T-cell (primary cell): ENCODE data around the gene PNMA1. TPM values are rescaled to one million over a fixed set of nuclear protein-coding genes. Genes with fewer than 3 reads are reported as not detected.

Experiments
- ATAC-seq, 4 experiments: fragments of 200-7000 bp in 3 of 4; fragments of 150-1000 bp in 1 of 4; cut with Tn5 transposase; replicated peaks in 1 of 4; 1 replicate in 3 of 4; 2 replicates in 1 of 4; pipeline ENCODE4 v1.10.0; 2021; ENCODE audit warnings: moderate library complexity in 3 of 4, mild to moderate bottlenecking in 2 of 4, moderate number of reproducible peaks in 1 of 4
- CTCF ChIA-PET, 2 donors: fragments of 300-600 bp; sonication (Branson Sonifier 250); formaldehyde crosslinking; loops; one replicate each; lab custom pipeline; 2022; ENCODE audit warnings: antibody characterized with exemption in 2 of 2; lab: Charles Lee
- POLR2A ChIA-PET, 2 donors: fragments of 300-600 bp; sonication (Branson Sonifier 250); formaldehyde crosslinking; loops; one replicate each; lab custom pipeline; 2022; ENCODE audit warnings: antibody characterized with exemption in 2 of 2; lab: Charles Lee
- DNase-seq, 35 experiments: peaks; one replicate each; pipeline versions ENCODE4 v3.0.0 to v3.0.0-alpha.2; 2013 to 2023
- H3K27ac ChIP-seq: one replicate; pipeline ENCODE4 v1.5.1; 2013; ENCODE audit warnings: low read length
- H3K27me3 ChIP-seq, 2 experiments: replicated peaks in 1 of 2; 1 replicate in 1 of 2; 2 replicates in 1 of 2; pipeline versions ENCODE4 v1.6.1 to v1.7.0; 2013; ENCODE audit warnings: low read length in 1 of 2, mixed read lengths in 1 of 2; ENCODE audit not compliant: control insufficient read depth in 2 of 2, insufficient read depth in 2 of 2; ENCODE audit errors: extremely low read depth in 1 of 2
- H3K36me3 ChIP-seq, 2 donors: 1 replicate in 1 of 2; 2 replicates in 1 of 2; pipeline versions ENCODE4 v1.6.1 to v1.7.0; 2013; ENCODE audit warnings: low read length in 1 of 2; ENCODE audit not compliant: control insufficient read depth in 2 of 2, insufficient read depth in 1 of 2; ENCODE audit errors: extremely low read depth in 1 of 2
- H3K4me1 ChIP-seq, 2 experiments: 1 replicate in 1 of 2; 2 replicates in 1 of 2; pipeline versions ENCODE4 v1.6.1 to v1.7.0; 2013; ENCODE audit warnings: low read length in 2 of 2, mixed read lengths in 1 of 2; ENCODE audit not compliant: insufficient read depth in 2 of 2, control insufficient read depth in 1 of 2; ENCODE audit errors: extremely low read depth in 1 of 2
- H3K4me3 ChIP-seq, 2 donors: 1 replicate in 1 of 2; 2 replicates in 1 of 2; pipeline versions ENCODE4 v1.5.1 to v1.7.0; 2013; ENCODE audit warnings: mild to moderate bottlenecking in 2 of 2, low read length in 1 of 2, moderate library complexity in 1 of 2; ENCODE audit not compliant: control insufficient read depth in 1 of 2; ENCODE audit errors: extremely low read depth in 1 of 2
- H3K9me3 ChIP-seq: 2 replicates; pipeline ENCODE4 v1.7.0; 2013
- H3K27ac Mint-ChIP-seq, 2 donors: one replicate each; pipeline ENCODE4 v1.8.0; 2020 to 2021; ENCODE audit warnings: mild to moderate bottlenecking in 2 of 2, mixed read lengths in 2 of 2
- H3K27me3 Mint-ChIP-seq, 2 donors: one replicate each; pipeline ENCODE4 v1.8.0; 2021 to 2022; ENCODE audit warnings: mixed read lengths in 2 of 2
- H3K36me3 Mint-ChIP-seq: one replicate; pipeline ENCODE4 v1.8.0; 2021; ENCODE audit warnings: mixed read lengths
- H3K4me1 Mint-ChIP-seq, 3 donors: one replicate each; pipeline ENCODE4 v1.8.0; 2020 to 2022; ENCODE audit warnings: mixed read lengths in 3 of 3, mild to moderate bottlenecking in 1 of 3
- H3K4me3 Mint-ChIP-seq, 3 donors: one replicate each; pipeline ENCODE4 v1.8.0; 2020 to 2022; ENCODE audit warnings: mild to moderate bottlenecking in 3 of 3, mixed read lengths in 3 of 3, moderate library complexity in 3 of 3
- H3K9me3 Mint-ChIP-seq, 3 donors: one replicate each; pipeline ENCODE4 v1.8.0; 2020 to 2022; ENCODE audit warnings: mixed read lengths in 3 of 3
- WGBS: methylation state at CpG from one replicate; pipeline ENCODE4 v1.1.5; 2013; ENCODE audit warnings: missing lambda C conversion rate; ENCODE audit not compliant: insufficient coverage; 5-methylcytosine and 5-hydroxymethylcytosine counted together
- total RNA-seq, 35 experiments: library from RNA in 6 of 35; stranded (reverse) in 6 of 35; fragments of 120-200 nt in 1 of 35; gene quantifications; one replicate each; pipeline versions ENCODE4 v1.2.1 to v1.2.4 and lab custom pipeline; 2013 to 2026

Gene PNMA1
- total RNA-seq, 5 donors from 2014 or later (not counting 1 experiment from before 2014, with no cell fraction given), result 36.2 to 57.9 (median 53.4) TPM

DNA sequence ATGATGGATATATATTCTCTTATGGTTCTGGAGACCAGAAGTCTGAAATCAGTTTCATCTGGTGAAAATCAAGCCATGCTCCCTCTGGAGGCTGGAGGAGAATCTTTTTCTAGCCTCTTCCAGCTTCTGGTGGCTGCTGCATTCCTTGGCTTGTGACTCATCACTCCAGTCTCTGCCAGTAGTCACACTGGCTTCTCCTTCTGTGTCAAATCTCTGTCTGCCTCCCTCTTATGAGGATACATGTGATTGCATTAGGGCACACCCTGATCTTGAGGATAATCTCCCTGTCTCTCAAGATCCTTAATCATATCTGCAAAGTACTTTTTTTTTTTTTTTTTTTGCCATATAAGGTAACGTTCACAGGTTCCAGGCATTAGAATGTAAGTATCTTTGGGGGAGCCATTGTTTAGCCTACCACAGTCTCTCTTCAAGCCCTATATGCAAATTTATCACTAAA, 51.7 kb downstream of the PNMA1 start:
- no CpG with 5 or more reads among the region's 1 CpG for WGBS
- DNase-seq, result no peak
- CTCF ChIA-PET, result interaction anchor here in 1 of 2 donors (0.5 to 0.7 kb wide), 2 partner anchors 20 to 159 kb away, joined by 3 read pairs; no protein-coding TSS in a partner anchor

DNA sequence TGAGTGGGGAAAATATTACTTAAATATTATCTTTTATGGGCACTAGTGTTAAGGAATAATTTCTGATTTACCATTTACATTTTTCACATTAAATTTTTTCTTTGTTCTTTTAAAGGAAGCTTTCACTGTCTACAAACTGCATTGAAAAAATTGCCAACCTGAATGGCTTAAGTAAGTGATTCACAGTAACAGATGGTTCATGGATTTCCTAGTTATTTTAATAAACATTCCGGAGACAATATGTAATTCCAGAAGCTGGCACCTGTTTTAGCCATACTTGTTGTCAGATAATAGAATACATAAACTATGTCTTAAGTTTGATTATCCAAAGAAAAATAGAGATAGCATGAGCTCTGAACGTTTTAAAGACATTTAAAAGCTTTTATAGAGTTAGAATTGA, 52.3 kb downstream of the PNMA1 start:
- H3K4me1 ChIP-seq, result no peaks in the 10 kb centered on the region
- H3K27me3 Mint-ChIP-seq, result no peaks in the 10 kb centered on the region
- ChIA-PET POLR2A (no interaction called here), CTCF (interaction anchor here in 1 of 2 donors (0.5 to 0.7 kb wide), 2 partner anchors 21 to 160 kb away, joined by 3 read pairs; no protein-coding TSS in a partner anchor)
- H3K27me3 ChIP-seq, result no peaks in the 10 kb centered on the region
- no CpG with 5 or more reads among the region's 2 CpGs for WGBS
- DNase-seq (no peak), ATAC-seq (no peak)
- H3K9me3 ChIP-seq, result no peaks in the 10 kb centered on the region
- peaks cover 0 to 2% of the 10 kb centered on the region in 2 donors for H3K36me3 ChIP-seq
- H3K27ac ChIP-seq, result no peak overlapping the region
- H3K36me3 Mint-ChIP-seq, result peaks cover 26% of the 10 kb centered on the region
- H3K27ac Mint-ChIP-seq, result no peak overlapping the region
- H3K9me3 Mint-ChIP-seq, result no peaks in the 10 kb centered on the region
- H3K4me3 ChIP-seq, result no peak overlapping the region
- no peak overlapping the region for H3K4me3 Mint-ChIP-seq
- H3K4me1 Mint-ChIP-seq, result no peaks in the 10 kb centered on the region

More for the DNA sequence above, 51.7 kb downstream of the PNMA1 start:
- Mint-ChIP-seq H3K27me3 (no peaks in the 10 kb centered on the region), H3K9me3 (no peaks in the 10 kb centered on the region), H3K4me3 (no peak overlapping the region), H3K36me3 (peaks cover 26% of the 10 kb centered on the region), H3K27ac (no peak overlapping the region), H3K4me1 (no peaks in the 10 kb centered on the region)
- no peak overlapping the region for H3K4me3 ChIP-seq
- H3K27me3 ChIP-seq, result no peaks in the 10 kb centered on the region
- H3K4me1 ChIP-seq, result no peaks in the 10 kb centered on the region
- ATAC-seq, result no peak
- H3K27ac ChIP-seq, result no peak overlapping the region
- no peaks in the 10 kb centered on the region for H3K9me3 ChIP-seq
- H3K36me3 ChIP-seq, result peaks cover 0 to 2% of the 10 kb centered on the region in 2 donors
- POLR2A ChIA-PET, result no interaction called here

Other genes starting within 250 kb of the PNMA1 start
- gene RIOX1, start 223.5 kb downstream of the PNMA1 start, total RNA-seq, result 10 to 100 TPM; 23.5 to 38.6 (median 35.2) TPM
- gene ACOT1, start 177.2 kb downstream of the PNMA1 start, total RNA-seq, result 1 to 10 TPM in 4 of 5 donors, under 1 TPM in 1; 0.23 to 2.7 (median 1.9) TPM
- under 1 TPM in 1 of 5 donors, not detected in 4; 0.09 TPM for gene HEATR4, start 155.4 kb downstream of the PNMA1 start, total RNA-seq
- gene ACOT2, start 145.2 kb downstream of the PNMA1 start, total RNA-seq, result 10 to 100 TPM; 11.8 to 14.7 (median 12.9) TPM
- gene ACOT4, start 122.5 kb downstream of the PNMA1 start, total RNA-seq, result 1 to 10 TPM in 4 of 5 donors, under 1 TPM in 1; 0.55 to 1.6 (median 1.2) TPM
- not detected for gene ACOT6, start 101.9 kb downstream of the PNMA1 start, total RNA-seq
- 1 to 10 TPM; 5.5 to 7.2 (median 6.2) TPM for gene DNAL1, start 69.4 kb downstream of the PNMA1 start, total RNA-seq
- gene PTGR2, start 137.4 kb upstream of the PNMA1 start, total RNA-seq, result 1 to 10 TPM; 1.3 to 3.5 (median 2.9) TPM
- 10 to 100 TPM; 39.5 to 77.3 (median 40.3) TPM for gene ZNF410, start 172.5 kb upstream of the PNMA1 start, total RNA-seq
- gene FAM161B, start 235.7 kb upstream of the PNMA1 start, total RNA-seq, result 1 to 10 TPM; 2.6 to 5.6 (median 4.8) TPM
- 10 to 100 TPM; 29.3 to 35.4 (median 33.2) TPM for gene COQ6, start 235.9 kb upstream of the PNMA1 start, total RNA-seq